Lower leg skin (tissue), 3 donors: ENCODE measurements around the gene GGA3.

ENCODE experiments used
- CTCF ChIP-seq, 3 donors: fragments of 450-650 bp; IDR thresholded peaks; one replicate each; pipeline ENCODE4 v1.5.1; 2016; ENCODE audit warnings: antibody characterized with exemption in 3 of 3, mild to moderate bottlenecking in 3 of 3, moderate library complexity in 2 of 3
- POLR2A ChIP-seq, 2 donors: fragments of 450-650 bp; IDR thresholded peaks; one replicate each; pipeline ENCODE4 v1.6.1; 2016 to 2017; ENCODE audit warnings: antibody characterized with exemption in 2 of 2, mild to moderate bottlenecking in 1 of 2, moderate library complexity in 1 of 2

DNA sequence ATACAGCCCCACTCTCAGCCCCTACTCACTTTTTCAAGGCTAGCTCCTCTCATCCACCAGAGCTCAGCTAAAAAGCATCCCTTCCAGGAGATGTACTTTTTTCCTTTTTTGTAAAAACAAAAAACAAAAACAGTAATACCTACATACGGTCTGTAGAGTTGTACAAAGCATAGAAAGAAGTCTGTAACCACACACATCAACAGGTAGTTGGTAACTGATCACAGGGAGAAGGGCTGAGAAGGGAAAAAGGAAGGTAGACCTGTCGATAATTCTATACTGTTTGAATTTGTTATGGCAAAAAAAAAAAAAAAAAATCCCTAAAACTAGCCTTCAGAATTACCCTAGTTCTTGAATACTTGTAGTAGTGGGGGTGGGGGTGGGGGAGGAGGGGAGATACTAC lies 27.0 kb upstream of the GGA3 start:
- TF ChIP-seq CTCF (IDR thresholded peaks at IDR 0.05) (no peak), POLR2A (IDR thresholded peaks at IDR 0.05) (no peak)
